Uterus (tissue), 2 donors: ENCODE results near the gene ADGRG7.

ENCODE experiments used
- CTCF ChIP-seq, 4 experiments: fragments of 200-600 bp in 2 of 4; fragments of 450-650 bp in 2 of 4; sonication (generic) in 2 of 4; IDR thresholded peaks; one replicate each; pipeline ENCODE4 v1.5.1; 2016 to 2019; ENCODE audit warnings: antibody characterized with exemption in 4 of 4, mild to moderate bottlenecking in 2 of 4, moderate library complexity in 1 of 4
- POLR2A ChIP-seq, 2 donors: fragments of 450-650 bp; IDR thresholded peaks; one replicate each; pipeline ENCODE4 v1.6.1; 2016; ENCODE audit warnings: antibody characterized with exemption in 2 of 2, mild to moderate bottlenecking in 1 of 2, moderate library complexity in 1 of 2

DNA sequence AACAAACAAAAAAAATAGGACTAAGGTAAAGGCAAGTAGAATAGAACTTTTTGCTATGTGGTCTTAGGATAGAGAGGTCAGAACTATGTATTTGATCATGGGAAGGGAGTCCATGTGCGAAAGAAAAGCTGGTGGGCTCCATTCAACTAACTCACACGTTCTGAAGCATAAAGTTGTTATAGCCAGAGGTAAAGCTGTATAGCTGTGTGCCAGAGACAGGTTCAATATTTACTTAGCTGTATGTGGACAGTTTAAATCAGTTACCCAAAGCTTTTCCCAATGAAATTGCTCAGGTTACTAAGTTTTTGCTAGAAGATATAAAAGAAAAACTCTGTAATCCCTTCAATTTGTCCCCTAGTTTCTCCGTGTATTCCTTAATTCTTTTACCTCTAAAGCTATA lies 37.8 kb downstream of the ADGRG7 start:
- TF ChIP-seq POLR2A (IDR thresholded peaks at IDR 0.05) (no peak), CTCF (IDR thresholded peaks at IDR 0.05) (no peak)
